ENCODE results near the gene PWP1.
"Not testable (repeated sequence)": the region's sequence is repeated elsewhere in the genome, so short reads cannot be mapped to it uniquely, and the experiment has no call there.

PWP1 gene

GRCh38 chr12:107681836-107682820 lies 3.5 kb upstream of the PWP1 start:
- DNase-seq (ENCODE audit: low spot score): no peak

GRCh38 chr12:107684029-107684795 lies 1.4 kb upstream of the PWP1 start:
- TF ChIP-seq, protein P1, sequence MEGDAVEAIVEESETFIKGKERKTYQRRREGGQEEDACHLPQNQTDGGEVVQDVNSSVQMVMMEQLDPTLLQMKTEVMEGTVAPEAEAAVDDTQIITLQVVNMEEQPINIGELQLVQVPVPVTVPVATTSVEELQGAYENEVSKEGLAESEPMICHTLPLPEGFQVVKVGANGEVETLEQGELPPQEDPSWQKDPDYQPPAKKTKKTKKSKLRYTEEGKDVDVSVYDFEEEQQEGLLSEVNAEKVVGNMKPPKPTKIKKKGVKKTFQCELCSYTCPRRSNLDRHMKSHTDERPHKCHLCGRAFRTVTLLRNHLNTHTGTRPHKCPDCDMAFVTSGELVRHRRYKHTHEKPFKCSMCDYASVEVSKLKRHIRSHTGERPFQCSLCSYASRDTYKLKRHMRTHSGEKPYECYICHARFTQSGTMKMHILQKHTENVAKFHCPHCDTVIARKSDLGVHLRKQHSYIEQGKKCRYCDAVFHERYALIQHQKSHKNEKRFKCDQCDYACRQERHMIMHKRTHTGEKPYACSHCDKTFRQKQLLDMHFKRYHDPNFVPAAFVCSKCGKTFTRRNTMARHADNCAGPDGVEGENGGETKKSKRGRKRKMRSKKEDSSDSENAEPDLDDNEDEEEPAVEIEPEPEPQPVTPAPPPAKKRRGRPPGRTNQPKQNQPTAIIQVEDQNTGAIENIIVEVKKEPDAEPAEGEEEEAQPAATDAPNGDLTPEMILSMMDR (IDR thresholded peaks at IDR 0.05; ENCODE audit: extremely low read depth, missing control alignments): no peak
- DNase-seq (ENCODE audit: low spot score): no peak

More at GRCh38 chr12:107681836-107682820, 3.5 kb upstream of the PWP1 start:
- TF ChIP-seq, protein P1 (IDR thresholded peaks at IDR 0.05; ENCODE audit: extremely low read depth, missing control alignments): no peak

DNA sequence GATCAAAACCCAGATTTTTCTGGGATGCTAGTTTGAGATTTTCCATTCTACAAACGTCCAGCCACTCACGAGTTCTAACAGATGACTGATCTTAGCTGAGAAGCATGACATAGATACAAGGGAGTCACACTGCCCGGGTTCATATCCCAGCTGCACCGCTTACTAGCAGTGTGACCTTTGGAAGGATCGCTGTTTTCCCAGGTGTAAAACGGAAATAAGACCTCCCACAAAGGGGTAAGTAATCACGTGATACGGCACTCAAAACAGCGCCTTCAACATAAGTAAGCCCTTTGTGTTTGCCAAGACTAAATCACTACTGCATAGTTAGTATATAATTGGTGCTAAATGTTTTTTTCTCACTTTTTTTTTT lies 624 bp upstream of the PWP1 start:
- DNase-seq (ENCODE audit: low spot score): no peak
- TF ChIP-seq, protein P1 (IDR thresholded peaks at IDR 0.05; ENCODE audit: extremely low read depth, missing control alignments): no peak

DNA sequence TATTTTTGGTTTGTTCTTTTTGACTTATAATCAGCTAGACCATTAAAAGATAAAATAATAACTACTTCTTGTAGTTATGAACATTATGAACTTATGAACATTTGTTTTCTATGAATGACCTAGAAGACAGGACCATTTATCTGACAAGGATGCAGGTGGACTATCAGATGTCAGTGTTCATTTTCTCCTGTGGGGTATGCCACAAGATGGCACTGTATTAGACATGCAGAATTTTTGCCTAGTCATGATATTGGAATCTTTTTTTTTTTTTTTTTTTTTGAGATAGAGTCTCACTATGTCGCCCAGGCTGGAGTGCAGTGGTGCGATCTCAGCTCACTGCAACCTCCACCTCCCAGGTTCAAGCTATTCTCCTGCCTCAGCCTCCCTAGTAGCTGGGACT lies 10.2 kb downstream of the PWP1 start:
- not testable (repeated sequence) for DNase-seq (ENCODE audit: low spot score)

GRCh38 chr12:107702106-107702505 lies 16.5 kb downstream of the PWP1 start:
- TF ChIP-seq, protein P1 (IDR thresholded peaks at IDR 0.05; ENCODE audit: extremely low read depth, missing control alignments): no peak
- DNase-seq (ENCODE audit: low spot score): no peak

- DNase-seq (ENCODE audit: low spot score): no peak
- TF ChIP-seq, protein P1 (IDR thresholded peaks at IDR 0.05; ENCODE audit: extremely low read depth, missing control alignments): no peak
These were observed 18.4 kb downstream of the PWP1 start for GRCh38 chr12:107704041-107704440.

- not testable (repeated sequence) for DNase-seq (ENCODE audit: low spot score)
These were observed 19.9 kb downstream of the PWP1 start for GRCh38 chr12:107705522-107705921.

DNA sequence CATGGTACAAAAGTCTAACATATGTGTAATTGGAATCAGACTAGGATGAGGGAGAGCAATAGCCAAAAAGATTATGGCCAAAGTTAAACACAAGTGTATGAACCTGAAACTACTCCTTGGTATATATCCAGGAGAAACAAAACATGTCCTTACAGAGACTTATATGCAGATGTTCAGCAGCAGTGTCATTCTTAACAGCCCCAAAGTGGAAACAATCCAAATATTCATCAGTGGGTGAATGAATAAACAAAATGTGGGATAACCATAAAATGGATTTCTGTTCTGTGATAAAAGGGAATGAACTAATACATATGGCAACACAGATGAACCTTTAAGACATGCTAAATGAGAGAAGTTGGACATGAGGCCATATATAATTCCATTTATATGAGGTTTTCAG lies 30.2 kb downstream of the PWP1 start:
- TF ChIP-seq, protein P1 (IDR thresholded peaks at IDR 0.05; ENCODE audit: extremely low read depth, missing control alignments): no peak
- DNase-seq (ENCODE audit: low spot score): no peak

All from GM20000 (cell line).